AML-193 (cell line): ENCODE results near the gene KAT8.
A peak's percentile ranks its signal among the peaks of the same experiment; 100 is the strongest.
"Not testable (repeated sequence)": the region's sequence is repeated elsewhere in the genome, so short reads cannot be mapped to it uniquely, and the experiment has no call there.

Source experiments
- DNase-seq, 2 experiments: peaks; one replicate each; lab custom pipeline; 2025; lab: John Stamatoyannopoulos, UW

The KAT8 gene

GRCh38 chr16:31083981-31084380, 33.5 kb upstream of the KAT8 start:
- DNase-seq = no peak

GRCh38 chr16:31084584-31085302, 32.7 kb upstream of the KAT8 start:
- peak in 1 of 2 experiments; percentile 10 for DNase-seq

- no peak for DNase-seq
These were observed 32.1 kb upstream of the KAT8 start for GRCh38 chr16:31085411-31085810.

- DNase-seq = no peak
These were observed 31.4 kb upstream of the KAT8 start for GRCh38 chr16:31085873-31086628.

- no peak for DNase-seq
These were observed 30.9 kb upstream of the KAT8 start for GRCh38 chr16:31086629-31086906.

GRCh38 chr16:31087481-31087880, 30.0 kb upstream of the KAT8 start:
- no peak for DNase-seq

- no peak for DNase-seq
These were observed 29.5 kb upstream of the KAT8 start for GRCh38 chr16:31087971-31088370.

- DNase-seq = no peak
These were observed 28.8 kb upstream of the KAT8 start, which contains the start of gene PRSS53 for GRCh38 chr16:31088459-31089183. Gene PRSS53, minus strand, starts transcription at chr16:31088943. Its CDS starts 134 bp downstream, at chr16:31088809.

- no peak for DNase-seq
These were observed 28.3 kb upstream of the KAT8 start for GRCh38 chr16:31089199-31089598.

- DNase-seq = no peak
These were observed 26.9 kb upstream of the KAT8 start for GRCh38 chr16:31090540-31090939.

GRCh38 chr16:31092330-31092729, 25.1 kb upstream of the KAT8 start:
- DNase-seq = no peak

GRCh38 chr16:31093132-31093703, 24.2 kb upstream of the KAT8 start:
- DNase-seq = no peak

- DNase-seq = no peak
These were observed 23.4 kb upstream of the KAT8 start for GRCh38 chr16:31094088-31094423.

GRCh38 chr16:31094424-31095120, 22.9 kb upstream of the KAT8 start, which contains the start of gene VKORC1:
Gene VKORC1, minus strand, starts transcription at chr16:31094797. Its CDS starts 68 bp downstream, at chr16:31094729.
- DNase-seq = peak; percentile 95 to 96

GRCh38 chr16:31099860-31100638, 17.4 kb upstream of the KAT8 start:
- DNase-seq = no peak

GRCh38 chr16:31100876-31101641, 16.4 kb upstream of the KAT8 start:
- DNase-seq = not testable (repeated sequence)

GRCh38 chr16:31105677-31106213, 11.7 kb upstream of the KAT8 start:
- peak; percentile 78 to 80 for DNase-seq

- DNase-seq = no peak
These were observed 10.7 kb upstream of the KAT8 start for GRCh38 chr16:31106509-31107464.

- no peak for DNase-seq
These were observed 10.0 kb upstream of the KAT8 start for GRCh38 chr16:31107465-31107867.
